ENCODE data around the gene RHBDL3.

The RHBDL3 gene

GRCh38 chr17:32267690-32268205 lies 2.1 kb downstream of the RHBDL3 start:
- DNase-seq: no peak

DNA sequence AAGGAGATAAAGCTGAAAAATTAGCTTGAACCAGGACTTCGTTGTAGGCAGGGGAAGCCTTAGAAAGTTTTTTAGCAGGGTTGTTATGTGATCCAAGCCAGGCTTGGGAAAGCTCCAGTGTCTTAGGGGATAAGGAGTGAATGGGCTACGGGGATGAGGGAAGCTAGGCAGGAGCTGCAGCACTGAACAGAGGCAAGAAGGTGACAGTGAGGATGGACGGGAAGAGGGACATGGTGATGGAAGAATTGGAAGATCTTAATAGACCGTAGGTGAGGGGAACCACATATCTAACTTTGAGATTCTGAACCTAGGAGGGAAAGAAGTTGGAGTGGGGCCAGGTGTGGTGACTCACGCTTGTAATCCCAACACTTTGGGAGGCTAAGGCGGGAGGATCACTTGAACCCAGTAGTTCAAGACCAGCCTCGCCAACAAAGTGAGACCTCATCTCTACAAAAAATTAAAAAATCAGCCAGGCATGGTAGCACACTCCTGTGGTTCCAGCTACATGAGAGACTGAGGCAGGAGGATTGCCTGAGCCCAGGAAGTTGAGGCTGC lies 3.2 kb downstream of the RHBDL3 start:
- DNase-seq: no peak

GRCh38 chr17:32269377-32269776 lies 3.7 kb downstream of the RHBDL3 start:
- DNase-seq: no peak

- DNase-seq: no peak
These were observed 6.2 kb downstream of the RHBDL3 start for GRCh38 chr17:32271844-32272243.

DNA sequence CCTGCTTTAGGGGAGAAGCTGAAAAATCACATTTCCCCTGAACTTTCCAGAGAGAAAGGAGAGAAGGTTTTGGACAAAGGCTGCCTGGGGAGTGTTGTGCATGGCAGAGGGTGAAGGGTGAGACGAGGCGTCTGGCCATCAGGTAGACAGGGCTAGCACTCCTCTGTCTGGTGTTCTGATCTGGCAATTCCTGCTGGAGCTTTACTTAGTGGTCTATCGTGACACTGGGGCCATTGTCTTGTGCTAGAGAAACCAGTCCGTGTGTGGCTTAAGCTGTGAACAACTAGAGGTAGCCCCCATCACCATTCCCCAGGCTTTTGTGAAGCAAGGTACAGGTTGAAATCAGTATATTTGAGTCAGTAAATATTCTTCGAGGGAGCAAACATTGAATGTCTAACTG lies 8.5 kb downstream of the RHBDL3 start:
- DNase-seq: no peak

GRCh38 chr17:32274643-32275042 lies 9.0 kb downstream of the RHBDL3 start:
- no peak for DNase-seq

GRCh38 chr17:32275060-32276042 lies 9.7 kb downstream of the RHBDL3 start:
- DNase-seq: peak; percentile 58

DNA sequence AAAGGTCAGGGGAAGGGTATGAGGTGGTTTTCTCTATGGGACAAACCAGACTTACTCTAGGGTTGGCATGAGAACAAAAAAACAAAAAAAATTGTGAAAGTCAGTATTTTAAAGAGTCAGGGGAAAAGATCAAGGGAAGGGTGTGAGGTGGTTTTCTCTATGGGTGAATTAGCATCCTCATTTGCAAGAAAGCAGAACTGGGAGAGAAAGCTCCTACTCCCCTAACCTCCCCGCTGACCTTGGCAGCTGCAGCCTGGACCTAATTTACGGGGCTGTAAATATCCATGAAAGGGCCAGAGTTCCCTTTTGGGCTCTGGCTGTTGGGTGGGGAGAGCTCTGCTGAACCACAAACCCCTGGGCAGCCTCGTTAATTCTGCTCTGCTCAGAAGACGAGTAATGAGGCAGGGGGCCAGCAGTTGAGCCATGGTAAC lies 10.6 kb downstream of the RHBDL3 start:
- DNase-seq: peak; percentile 14

GRCh38 chr17:32277284-32277683 lies 11.7 kb downstream of the RHBDL3 start:
- no peak for DNase-seq

- no peak for DNase-seq
These were observed 13.2 kb downstream of the RHBDL3 start for GRCh38 chr17:32278815-32279214.

- DNase-seq: no peak
These were observed 14.5 kb downstream of the RHBDL3 start for GRCh38 chr17:32279891-32280716.

DNA sequence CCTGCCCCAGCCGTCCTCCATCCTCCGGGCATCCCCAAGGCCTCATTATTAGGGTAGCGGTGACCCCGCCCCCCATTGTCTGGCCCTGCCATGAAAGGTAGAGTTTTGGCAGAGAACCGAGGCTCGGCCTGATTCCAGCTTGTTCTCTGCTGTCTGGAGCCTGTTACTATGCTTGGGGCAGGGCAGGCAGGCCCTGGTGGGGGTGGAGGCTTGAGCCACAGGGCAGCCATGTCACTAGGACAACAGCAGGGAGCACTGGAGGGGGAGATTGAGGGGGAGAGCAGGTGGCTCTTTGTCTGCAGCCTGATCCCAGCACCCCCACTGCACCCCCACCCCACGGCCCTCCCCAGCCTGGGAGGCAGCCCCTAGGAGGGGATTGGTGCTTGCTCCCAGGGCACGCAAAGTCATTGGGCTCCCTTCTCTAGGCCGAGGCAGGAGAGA lies 15.4 kb downstream of the RHBDL3 start:
- no peak for DNase-seq

- no peak for DNase-seq
These were observed 18.1 kb downstream of the RHBDL3 start for GRCh38 chr17:32283745-32284201.

- DNase-seq: no peak
These were observed 19.7 kb downstream of the RHBDL3 start for GRCh38 chr17:32285306-32285705.

DNA sequence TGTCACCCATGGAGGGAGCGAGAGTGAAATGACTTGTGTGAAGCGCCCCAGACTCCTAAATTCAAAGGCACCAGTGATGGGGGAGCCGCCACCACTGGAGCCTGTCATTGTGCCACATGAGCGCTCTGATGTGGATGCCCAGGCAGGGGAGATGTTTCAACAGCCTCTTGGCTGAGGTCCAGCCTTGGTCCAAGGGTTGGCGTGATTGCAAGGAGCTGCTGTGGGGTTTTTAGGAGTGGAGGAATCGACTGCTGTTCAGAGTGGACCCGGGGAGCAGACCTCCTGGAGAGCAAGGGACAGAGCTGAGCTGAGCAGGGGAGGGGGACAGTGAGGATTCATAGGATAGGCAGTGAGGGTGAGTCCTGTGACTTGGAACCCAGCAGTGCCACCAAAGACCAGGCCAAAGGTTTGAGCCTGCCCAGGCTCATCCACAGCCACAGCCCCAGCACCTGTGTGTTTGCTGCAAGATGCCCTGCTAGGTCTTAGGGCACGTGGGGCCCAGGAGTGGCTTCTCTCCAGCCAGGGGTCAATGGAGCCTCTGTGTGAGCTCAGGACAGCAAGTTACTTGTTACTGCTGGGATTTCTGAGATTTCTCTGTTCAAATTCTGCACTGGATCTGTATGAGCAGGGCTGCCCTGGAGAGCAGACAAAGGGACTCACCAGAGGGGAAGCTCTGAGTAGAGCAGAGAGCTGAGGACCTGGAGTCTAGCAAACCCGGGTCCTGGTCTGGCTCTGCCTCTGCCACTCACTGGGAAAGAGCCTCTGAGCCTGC lies 20.3 kb downstream of the RHBDL3 start:
- DNase-seq: no peak

DNA sequence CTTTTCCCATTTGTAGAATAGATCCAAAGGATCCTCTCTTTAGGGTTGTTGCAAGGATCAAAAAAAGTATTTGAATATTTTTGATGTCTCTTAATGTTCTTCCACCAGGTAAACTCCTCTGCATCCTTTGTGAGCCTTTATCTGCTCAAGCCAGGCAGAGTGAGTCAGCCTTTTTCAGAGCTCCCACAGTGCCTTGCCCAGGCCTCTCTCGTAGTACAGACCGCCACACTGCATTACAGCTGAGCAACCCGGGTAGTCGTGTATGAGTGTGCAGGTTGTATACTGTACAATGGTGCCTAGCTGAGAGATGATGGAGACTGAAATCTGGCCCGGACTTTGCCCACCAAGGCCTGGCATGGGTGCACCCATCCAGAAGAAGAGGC lies 20.9 kb downstream of the RHBDL3 start:
- DNase-seq: no peak

- DNase-seq: no peak
These were observed 22.3 kb downstream of the RHBDL3 start for GRCh38 chr17:32287804-32288511.

- DNase-seq: no peak
These were observed 23.0 kb downstream of the RHBDL3 start for GRCh38 chr17:32288615-32289014.

DNA sequence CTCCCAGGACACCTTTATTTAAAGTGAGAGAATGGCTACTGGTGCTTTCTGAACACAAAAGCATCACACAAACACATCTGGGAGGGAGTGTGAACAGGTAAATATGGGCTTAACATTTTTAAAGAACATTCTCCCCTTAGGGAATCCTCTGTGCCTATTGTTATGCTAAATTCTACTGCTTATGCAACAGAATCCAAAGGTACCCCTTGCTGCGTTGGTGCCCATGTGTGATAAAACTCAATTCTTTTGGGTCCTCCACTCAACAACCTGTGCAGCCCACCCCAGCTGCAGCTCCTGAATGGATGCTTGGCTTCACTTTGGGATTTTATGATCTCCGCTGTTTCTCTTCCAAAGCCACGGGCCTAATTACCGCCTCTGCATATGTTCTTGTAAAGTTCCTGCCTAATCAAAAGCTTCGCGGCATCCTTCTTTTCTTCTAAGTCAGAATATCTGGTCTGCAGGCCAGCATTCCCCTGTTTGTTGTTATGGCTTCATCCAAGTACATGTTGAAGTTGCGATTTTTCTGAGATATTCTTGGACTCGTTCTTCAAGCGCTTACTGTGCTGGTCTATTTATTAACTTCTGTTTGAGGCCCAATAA lies 23.9 kb downstream of the RHBDL3 start:
- no peak for DNase-seq

- DNase-seq: no peak
These were observed 26.5 kb downstream of the RHBDL3 start for GRCh38 chr17:32292094-32292493.

- DNase-seq: no peak
These were observed 31.8 kb downstream of the RHBDL3 start for GRCh38 chr17:32297424-32297823.

Data from CD4-positive, alpha-beta T cell treated with Interferon gamma for 1 hour (primary cell).